8988T (cell line): ENCODE measurements around the gene OR4Q2.
"Not testable (repeated sequence)": the region's sequence is repeated elsewhere in the genome, so short reads cannot be mapped to it uniquely, and the experiment has no call there.

ENCODE experiments used
- DNase-seq: peaks from one replicate; pipeline ENCODE4 v3.0.0; 2011

The OR4Q2 gene

GRCh38 chr14:20001863-20002262, at the start of gene OR4Q2:
OR4Q2 (plus strand) TSS chr14:20002163.
- DNase-seq: no peak

- not testable (repeated sequence) for DNase-seq
Measured at GRCh38 chr14:19969735-19970134, 32.2 kb upstream of the OR4Q2 start.

GRCh38 chr14:19974844-19975243, 27.1 kb upstream of the OR4Q2 start:
- no peak for DNase-seq

GRCh38 chr14:19975291-19975690, 26.7 kb upstream of the OR4Q2 start, which contains the start of gene OR4K15:
OR4K15 (plus strand) TSS chr14:19975591; CDS start chr14:19975591, 0 bp downstream.
- DNase-seq: no peak

DNA sequence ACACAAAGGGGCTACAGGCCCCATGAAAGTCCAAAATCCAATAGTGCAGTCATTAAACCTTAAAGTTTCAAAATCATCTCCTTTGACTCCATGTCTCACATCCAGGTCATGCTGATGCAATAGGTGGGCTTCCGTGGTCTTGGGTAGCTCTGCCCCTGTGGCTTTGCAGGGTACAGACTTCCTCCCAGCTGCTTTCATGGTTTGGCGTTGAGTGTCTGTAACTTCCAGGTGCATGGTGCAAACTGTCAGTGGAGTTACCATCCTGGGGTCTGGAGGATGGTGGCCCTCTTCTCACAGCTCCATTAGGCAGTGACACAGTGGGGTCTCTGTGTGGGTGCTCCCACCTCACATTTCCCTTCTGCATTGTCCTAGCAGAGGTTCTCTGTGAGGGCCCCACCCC, 8.5 kb upstream of the OR4Q2 start:
- DNase-seq: no peak

GRCh38 chr14:20002319-20002718, 356 bp downstream of the OR4Q2 start:
- DNase-seq: no peak

DNA sequence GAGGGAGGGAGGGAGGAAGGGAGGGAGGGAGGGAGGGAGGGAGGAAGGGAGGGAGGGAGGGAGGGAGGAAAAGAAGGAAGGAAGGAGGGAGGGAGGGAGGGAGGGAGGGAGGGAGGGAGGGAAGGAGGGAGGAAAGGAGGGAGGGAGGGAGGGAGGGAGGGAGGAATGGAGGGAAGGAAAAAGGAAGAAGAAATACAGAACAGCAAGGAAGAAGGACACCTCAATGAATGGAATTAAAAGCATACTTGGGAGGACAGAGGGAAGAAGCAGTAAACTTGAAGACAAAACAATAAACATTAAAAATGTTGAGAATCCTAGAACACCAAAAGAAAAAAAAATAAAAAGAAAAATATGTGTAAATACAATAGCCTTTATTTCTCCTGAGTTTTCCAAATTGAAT, 6.2 kb downstream of the OR4Q2 start:
- no peak for DNase-seq

- DNase-seq: no peak
Measured at GRCh38 chr14:20019257-20019865, 17.4 kb downstream of the OR4Q2 start, which contains the start of gene OR4K14. OR4K14 (minus strand) TSS chr14:20019307; CDS start chr14:20015193, 4,114 bp downstream.

- DNase-seq: no peak
Measured at GRCh38 chr14:20031058-20031457, 29.1 kb downstream of the OR4Q2 start.

- no peak for DNase-seq
Measured at GRCh38 chr14:20035449-20035848, 33.5 kb downstream of the OR4Q2 start.

DNA sequence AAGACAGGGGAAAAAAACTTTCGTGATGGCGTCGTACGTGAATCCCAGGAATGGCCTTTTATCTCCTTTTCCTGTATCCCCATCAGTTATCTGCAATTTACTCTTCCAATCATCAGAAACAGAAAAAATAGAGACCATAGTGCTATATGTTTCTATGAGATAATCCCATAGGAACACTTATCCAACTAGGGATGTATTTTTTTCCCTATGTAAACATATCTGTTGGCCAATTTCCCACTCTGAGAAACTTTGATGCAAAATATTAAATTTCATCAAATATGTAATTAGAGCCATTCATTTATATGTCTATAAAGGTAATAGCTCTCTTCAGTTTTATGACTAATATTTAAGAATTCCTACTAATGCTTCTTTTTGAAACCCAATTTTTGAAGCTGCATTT, 34.0 kb downstream of the OR4Q2 start, which contains the start of gene OR4K13:
OR4K13 (minus strand) TSS at position 101 of the 400 bp plus-strand sequence. CDS start 1,280 bp downstream, outside the sequence.
- no peak for DNase-seq

- DNase-seq: no peak
Measured at GRCh38 chr14:20044243-20044642, 42.3 kb downstream of the OR4Q2 start.

DNA sequence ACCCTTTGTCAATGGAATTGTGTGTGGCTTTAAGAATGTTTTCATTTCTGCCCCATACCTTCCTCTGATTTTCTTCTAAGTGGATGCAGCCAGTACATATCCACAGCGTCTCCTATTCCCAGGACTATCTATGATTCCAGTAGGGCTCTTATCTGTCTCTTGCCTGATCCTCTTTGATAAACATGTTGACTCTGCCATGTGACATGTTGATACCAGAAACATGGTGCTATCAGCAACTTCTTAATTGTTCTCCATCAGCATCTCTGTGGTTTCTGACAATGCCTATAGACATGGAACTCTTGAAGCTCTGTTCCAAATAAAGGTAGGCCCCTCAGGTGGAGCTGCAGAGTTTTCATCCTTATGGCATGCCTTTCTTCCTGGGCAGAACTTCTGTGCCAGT, 46.2 kb downstream of the OR4Q2 start:
- DNase-seq: no peak
